Gastrocnemius medialis (tissue), 4 donors: ENCODE results near the gene PNMT.

Experiments used
- POLR2A ChIP-seq, 2 donors: fragments of 450-650 bp; IDR thresholded peaks; one replicate each; pipeline ENCODE4 v1.6.1; 2017; ENCODE audit warnings: antibody characterized with exemption in 2 of 2, mild to moderate bottlenecking in 2 of 2, moderate library complexity in 2 of 2
- TF ChIP-seq, protein P1 (sequence below), 5 experiments: fragments of 450-650 bp in 3 of 5; fragments of 200-600 bp in 2 of 5; sonication (generic) in 2 of 5; IDR thresholded peaks in 4 of 5; conservative IDR thresholded peaks in 1 of 5; 1 replicate in 4 of 5; 2 replicates in 1 of 5; pipeline ENCODE4 v1.5.1; 2016 to 2019; ENCODE audit warnings: antibody characterized with exemption in 5 of 5, mild to moderate bottlenecking in 3 of 5, moderate library complexity in 3 of 5

DNA sequence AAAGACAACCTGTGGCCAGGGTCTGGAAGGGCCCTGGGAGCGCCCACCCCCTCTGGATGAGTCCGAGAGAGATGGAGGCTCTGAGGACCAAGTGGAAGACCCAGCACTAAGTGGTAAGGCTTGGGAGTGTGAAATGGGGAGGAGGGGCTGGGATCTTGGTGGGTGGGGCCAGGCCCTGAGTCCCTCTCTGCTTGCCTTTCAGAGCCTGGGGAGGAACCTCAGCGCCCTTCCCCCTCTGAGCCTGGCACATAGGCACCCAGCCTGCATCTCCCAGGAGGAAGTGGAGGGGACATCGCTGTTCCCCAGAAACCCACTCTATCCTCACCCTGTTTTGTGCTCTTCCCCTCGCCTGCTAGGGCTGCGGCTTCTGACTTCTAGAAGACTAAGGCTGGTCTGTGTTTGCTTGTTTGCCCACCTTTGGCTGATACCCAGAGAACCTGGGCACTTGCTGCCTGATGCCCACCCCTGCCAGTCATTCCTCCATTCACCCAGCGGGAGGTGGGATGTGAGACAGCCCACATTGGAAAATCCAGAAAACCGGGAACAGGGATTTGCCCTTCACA, 32.6 kb upstream of the PNMT start:
- TF ChIP-seq, protein P1, sequence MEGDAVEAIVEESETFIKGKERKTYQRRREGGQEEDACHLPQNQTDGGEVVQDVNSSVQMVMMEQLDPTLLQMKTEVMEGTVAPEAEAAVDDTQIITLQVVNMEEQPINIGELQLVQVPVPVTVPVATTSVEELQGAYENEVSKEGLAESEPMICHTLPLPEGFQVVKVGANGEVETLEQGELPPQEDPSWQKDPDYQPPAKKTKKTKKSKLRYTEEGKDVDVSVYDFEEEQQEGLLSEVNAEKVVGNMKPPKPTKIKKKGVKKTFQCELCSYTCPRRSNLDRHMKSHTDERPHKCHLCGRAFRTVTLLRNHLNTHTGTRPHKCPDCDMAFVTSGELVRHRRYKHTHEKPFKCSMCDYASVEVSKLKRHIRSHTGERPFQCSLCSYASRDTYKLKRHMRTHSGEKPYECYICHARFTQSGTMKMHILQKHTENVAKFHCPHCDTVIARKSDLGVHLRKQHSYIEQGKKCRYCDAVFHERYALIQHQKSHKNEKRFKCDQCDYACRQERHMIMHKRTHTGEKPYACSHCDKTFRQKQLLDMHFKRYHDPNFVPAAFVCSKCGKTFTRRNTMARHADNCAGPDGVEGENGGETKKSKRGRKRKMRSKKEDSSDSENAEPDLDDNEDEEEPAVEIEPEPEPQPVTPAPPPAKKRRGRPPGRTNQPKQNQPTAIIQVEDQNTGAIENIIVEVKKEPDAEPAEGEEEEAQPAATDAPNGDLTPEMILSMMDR (IDR thresholded peaks at IDR 0.05 in 4 of 5, conservative IDR thresholded peaks at IDR 0.05 in 1 of 5) = no peak
- TF ChIP-seq POLR2A (IDR thresholded peaks at IDR 0.05) = no peak
